Measurements from ENCODE around the gene ASAH2B.

The ASAH2B gene

GRCh38 chr10:50799595-50799994, 59.9 kb downstream of the ASAH2B start:
- no peak for DNase-seq

- DNase-seq = no peak
Observed at GRCh38 chr10:50805981-50806622, 66.4 kb downstream of the ASAH2B start.

GRCh38 chr10:50807851-50808776, 68.4 kb downstream of the ASAH2B start:
- DNase-seq = no peak

Data from stimulated activated CD4-positive, alpha-beta T cell treated with anti-CD3 and anti-CD28 coated beads, Interleukin-2, amount 100 ng/mL, for 48 hours (primary cell).